ENCODE measurements around the gene CCDC3. TPM values are rescaled to one million over a fixed set of nuclear protein-coding genes. Genes with fewer than 3 reads are reported as not detected.
A peak's percentile ranks its signal among the peaks of the same experiment; 100 is the strongest.

Gene CCDC3
- total RNA-seq, 4 donors from 2014 or later = 6.1 to 57.4 (median 21.6) TPM

GRCh38 chr10:12975266-12975665 is 26.2 kb downstream of the CCDC3 start:
- no peak for TF ChIP-seq CTCF (IDR thresholded peaks at IDR 0.05 in 4 of 5, conservative IDR thresholded peaks at IDR 0.05 in 1 of 5)
- no peak for TF ChIP-seq POLR2A (IDR thresholded peaks at IDR 0.05)
- Histone ChIP-seq H3K27me3 (no peaks in the 10 kb centered on the region), H3K36me3 (no peaks in the 10 kb centered on the region), H3K4me3 (no peak overlapping the region), H3K9me3 (no peaks in the 10 kb centered on the region), H3K27ac (peak overlapping the region in 1 of 4 donors; percentile 26), H3K4me1 (no peaks in the 10 kb centered on the region)
- in situ Hi-C loops (cut with MboI; ENCODE audit: low sequenced_read_pairs in 4 of 4) = no loop called here
- intact Hi-C loops (cut with DNase I; ENCODE audit: low total_unique reads) = no loop called here
- ATAC-seq (no peak), DNase-seq (no peak)

GRCh38 chr10:12974491-12975199 is 26.9 kb downstream of the CCDC3 start:
- intact Hi-C loops (cut with DNase I; ENCODE audit: low total_unique reads) (no loop called here), in situ Hi-C loops (cut with MboI; ENCODE audit: low sequenced_read_pairs in 4 of 4) (no loop called here)
- ATAC-seq = no peak
- no peak for TF ChIP-seq CTCF (IDR thresholded peaks at IDR 0.05 in 4 of 5, conservative IDR thresholded peaks at IDR 0.05 in 1 of 5)
- no peak for TF ChIP-seq POLR2A (IDR thresholded peaks at IDR 0.05)
- H3K9me3 ChIP-seq = no peaks in the 10 kb centered on the region
- no peak for DNase-seq
- no peak overlapping the region for H3K4me3 ChIP-seq
- H3K27ac ChIP-seq = peak overlapping the region in 1 of 4 donors; percentile 26
- no peaks in the 10 kb centered on the region for H3K27me3 ChIP-seq
- no peaks in the 10 kb centered on the region for H3K36me3 ChIP-seq
- H3K4me1 ChIP-seq = no peaks in the 10 kb centered on the region

- Histone ChIP-seq H3K27ac (no peak overlapping the region), H3K9me3 (no peaks in the 10 kb centered on the region), H3K27me3 (no peaks in the 10 kb centered on the region), H3K4me1 (no peaks in the 10 kb centered on the region), H3K4me3 (no peak overlapping the region), H3K36me3 (no peaks in the 10 kb centered on the region)
- intact Hi-C loops (cut with DNase I; ENCODE audit: low total_unique reads) = no loop called here
- in situ Hi-C loops (cut with MboI; ENCODE audit: low sequenced_read_pairs in 4 of 4) = no loop called here
- DNase-seq (no peak), ATAC-seq (no peak)
- TF ChIP-seq CTCF (IDR thresholded peaks at IDR 0.05 in 4 of 5, conservative IDR thresholded peaks at IDR 0.05 in 1 of 5) (no peak), POLR2A (IDR thresholded peaks at IDR 0.05) (no peak)
These were observed 27.4 kb downstream of the CCDC3 start for GRCh38 chr10:12974078-12974477.

- DNase-seq (no peak), ATAC-seq (no peak)
- Histone ChIP-seq H3K27ac (no peak overlapping the region), H3K27me3 (no peaks in the 10 kb centered on the region), H3K4me1 (no peaks in the 10 kb centered on the region), H3K9me3 (no peaks in the 10 kb centered on the region), H3K36me3 (no peaks in the 10 kb centered on the region), H3K4me3 (no peak overlapping the region)
- in situ Hi-C loops (cut with MboI; ENCODE audit: low sequenced_read_pairs in 4 of 4) (no loop called here), intact Hi-C loops (cut with DNase I; ENCODE audit: low total_unique reads) (no loop called here)
- TF ChIP-seq CTCF (IDR thresholded peaks at IDR 0.05 in 4 of 5, conservative IDR thresholded peaks at IDR 0.05 in 1 of 5) = no peak
- TF ChIP-seq POLR2A (IDR thresholded peaks at IDR 0.05) = no peak
These were observed 28.3 kb downstream of the CCDC3 start for GRCh38 chr10:12973149-12973718.
